ENCODE measurements around the gene CHIT1. TPM values are rescaled to one million over a fixed set of nuclear protein-coding genes. Genes with fewer than 3 reads are reported as not detected.

The CHIT1 gene
- total RNA-seq, 1 donor from 2014 or later, result 0.20 TPM

- ATAC-seq, result no peak
These were observed 41.7 kb downstream of the CHIT1 start for GRCh38 chr1:203187689-203188264.

GRCh38 chr1:203187304-203187685 lies 42.2 kb downstream of the CHIT1 start:
- ATAC-seq, result no peak

GRCh38 chr1:203186446-203187303 lies 42.8 kb downstream of the CHIT1 start, which contains the start of gene CHI3L1:
Gene CHI3L1 (minus strand): TSS chr1:203186704. CDS start chr1:203186623, 81 bp downstream.
- peak; percentile 88 for ATAC-seq

GRCh38 chr1:203186091-203186445 lies 43.4 kb downstream of the CHIT1 start:
- peak; percentile 15 for ATAC-seq

- no peak for ATAC-seq
These were observed 43.9 kb downstream of the CHIT1 start for GRCh38 chr1:203185585-203185984.

GRCh38 chr1:203185061-203185461 lies 44.4 kb downstream of the CHIT1 start:
- ATAC-seq, result peak; percentile 90

- ATAC-seq, result no peak
These were observed 45.0 kb downstream of the CHIT1 start for GRCh38 chr1:203184467-203184866.

- ATAC-seq, result no peak
These were observed 45.6 kb downstream of the CHIT1 start for GRCh38 chr1:203183828-203184227.

GRCh38 chr1:203182387-203182953 lies 47.0 kb downstream of the CHIT1 start:
- ATAC-seq, result no peak

GRCh38 chr1:203181586-203182386 lies 47.7 kb downstream of the CHIT1 start:
- ATAC-seq, result no peak

GRCh38 chr1:203180611-203181330 lies 48.7 kb downstream of the CHIT1 start:
- no peak for ATAC-seq

GRCh38 chr1:203179667-203180005 lies 49.8 kb downstream of the CHIT1 start:
- ATAC-seq, result no peak

- no peak for ATAC-seq
These were observed 50.4 kb downstream of the CHIT1 start for GRCh38 chr1:203178821-203179666.

GRCh38 chr1:203178083-203178482 lies 51.4 kb downstream of the CHIT1 start:
- ATAC-seq, result no peak

GRCh38 chr1:203177470-203178039 lies 51.9 kb downstream of the CHIT1 start:
- ATAC-seq, result peak; percentile 77

- no peak for ATAC-seq
These were observed 52.5 kb downstream of the CHIT1 start for GRCh38 chr1:203177036-203177405.

- ATAC-seq, result no peak
These were observed 53.0 kb downstream of the CHIT1 start for GRCh38 chr1:203176273-203177035.

GRCh38 chr1:203175827-203176241 lies 53.6 kb downstream of the CHIT1 start:
- ATAC-seq, result no peak

- ATAC-seq, result no peak
These were observed 54.1 kb downstream of the CHIT1 start, which contains the start of gene MYBPH for GRCh38 chr1:203175237-203175826. Gene MYBPH (minus strand): TSS chr1:203175826. CDS start chr1:203175755, 71 bp downstream.

Measured in esophagus mucosa (tissue), 1 donor.